GM08714 (cell line): ENCODE data around the gene GLRA3.

Experiments
- H3K4me3 ChIP-seq: fragments of 200-500 bp; sonication (Bioruptor generic); 2 replicates; pipeline ENCODE4 v1.5.1; 2014; ENCODE audit warnings: mild to moderate bottlenecking, low read length, inconsistent platforms
- ZNF274 ChIP-seq: IDR thresholded peaks from 2 replicates; pipeline ENCODE4 v1.6.1; 2012; ENCODE audit warnings: mild to moderate bottlenecking, low read depth, low read length

Gene GLRA3

GRCh38 chr4:174596513-174596912, 232.5 kb downstream of the GLRA3 start:
- H3K4me3 ChIP-seq: no peak overlapping the region
- no peak for TF ChIP-seq ZNF274

GRCh38 chr4:174595141-174595929, 233.7 kb downstream of the GLRA3 start:
- H3K4me3 ChIP-seq: no peak overlapping the region
- no peak for TF ChIP-seq ZNF274

GRCh38 chr4:174593701-174594100, 235.3 kb downstream of the GLRA3 start:
- no peak overlapping the region for H3K4me3 ChIP-seq
- TF ChIP-seq ZNF274: no peak

- TF ChIP-seq ZNF274: no peak
- H3K4me3 ChIP-seq: no peak overlapping the region
Observed at GRCh38 chr4:174592985-174593335, 236.1 kb downstream of the GLRA3 start.

- H3K4me3 ChIP-seq: no peak overlapping the region
- no peak for TF ChIP-seq ZNF274
Observed at GRCh38 chr4:174592256-174592984, 236.6 kb downstream of the GLRA3 start.

- no peak overlapping the region for H3K4me3 ChIP-seq
- TF ChIP-seq ZNF274: no peak
Observed at GRCh38 chr4:174591243-174592021, 237.6 kb downstream of the GLRA3 start.

- no peak overlapping the region for H3K4me3 ChIP-seq
- TF ChIP-seq ZNF274: no peak
Observed at GRCh38 chr4:174590336-174590735, 238.7 kb downstream of the GLRA3 start.
